Stimulated activated CD8-positive, alpha-beta memory T cell treated with anti-CD3 and anti-CD28 coated beads, Interleukin-4, amount 100 ng/mL, for 1 hour (primary cell): Measurements from ENCODE around the gene SERINC2.

Experiments
- DNase-seq, 2 donors: peaks; one replicate each; pipeline ENCODE4 v3.0.0-alpha.2; 2020; ENCODE audit warnings: low read depth in 2 of 2, low spot score in 1 of 2

The SERINC2 gene

GRCh38 chr1:31432592-31433395 is 19.8 kb downstream of the SERINC2 start:
- no peak for DNase-seq

GRCh38 chr1:31433396-31433930 is 20.4 kb downstream of the SERINC2 start:
- no peak for DNase-seq

- no peak for DNase-seq
These were observed 21.3 kb downstream of the SERINC2 start for GRCh38 chr1:31434101-31434871.

- DNase-seq = no peak
These were observed 22.0 kb downstream of the SERINC2 start for GRCh38 chr1:31434979-31435378.

- no peak for DNase-seq
These were observed 22.7 kb downstream of the SERINC2 start for GRCh38 chr1:31435471-31436409.

GRCh38 chr1:31436596-31437432 is 23.8 kb downstream of the SERINC2 start:
- DNase-seq = no peak

- no peak for DNase-seq
These were observed 24.5 kb downstream of the SERINC2 start for GRCh38 chr1:31437433-31438037.

- DNase-seq = no peak
These were observed 26.3 kb downstream of the SERINC2 start for GRCh38 chr1:31439276-31439675.

- no peak for DNase-seq
These were observed 28.1 kb downstream of the SERINC2 start for GRCh38 chr1:31441073-31441472.

- no peak for DNase-seq
These were observed 28.5 kb downstream of the SERINC2 start for GRCh38 chr1:31441558-31441957.

GRCh38 chr1:31441970-31442647 is 29.1 kb downstream of the SERINC2 start:
- DNase-seq = no peak

GRCh38 chr1:31442648-31442994 is 29.6 kb downstream of the SERINC2 start:
- no peak for DNase-seq

GRCh38 chr1:31443673-31444072 is 30.7 kb downstream of the SERINC2 start:
- DNase-seq = no peak

GRCh38 chr1:31444725-31445448 is 31.9 kb downstream of the SERINC2 start:
- no peak for DNase-seq

- DNase-seq = no peak
These were observed 32.9 kb downstream of the SERINC2 start for GRCh38 chr1:31445951-31446350.

GRCh38 chr1:31447210-31447609 is 34.2 kb downstream of the SERINC2 start:
- DNase-seq = no peak

GRCh38 chr1:31453384-31454079 is 40.5 kb downstream of the SERINC2 start:
- no peak for DNase-seq

GRCh38 chr1:31458287-31458896 is 45.4 kb downstream of the SERINC2 start:
- DNase-seq = no peak
